H1 (cell line): ENCODE results near the gene PDP2. TPM values are rescaled to one million over a fixed set of nuclear protein-coding genes. Genes with fewer than 3 reads are reported as not detected.

Source experiments
- CTCF ChIA-PET: fragments of 300-600 bp; sonication (Branson Sonifier 250); formaldehyde crosslinking; loops from one replicate; lab custom pipeline; 2021; ENCODE audit not compliant: partially characterized antibody; lab: Charles Lee
- POLR2A ChIA-PET: fragments of 300-600 bp; sonication (Branson Sonifier 250); formaldehyde crosslinking; loops from one replicate; lab custom pipeline; 2021; ENCODE audit warnings: inconsistent platforms; ENCODE audit not compliant: partially characterized antibody; lab: Charles Lee
- DNase-seq, 2 experiments: peaks; one replicate each; pipeline versions ENCODE4 v3.0.0 to v3.0.0-alpha.2; 2010 to 2022; ENCODE audit warnings: low spot score in 2 of 2, low read depth in 1 of 2, mixed read lengths in 1 of 2
- FAIRE-seq: peaks from 2 replicates; lab custom pipeline; 2011; peaks lifted over from hg19 to GRCh38; lab: Jason Lieb, UNC
- H2AFZ ChIP-seq: 2 replicates; pipeline ENCODE4 v1.8.1; 2012; ENCODE audit warnings: low read length, inconsistent platforms
- H2AK5ac ChIP-seq: 2 replicates; pipeline ENCODE4 v1.6.1; 2013; ENCODE audit warnings: low read depth, low read length
- H2BK120ac ChIP-seq: replicated peaks from 2 replicates; pipeline ENCODE3; 2013; ENCODE audit warnings: low read depth, low read length, inconsistent platforms
- H2BK12ac ChIP-seq: 2 replicates; pipeline ENCODE4 v1.6.1; 2013; ENCODE audit warnings: low read depth, low read length
- H2BK15ac ChIP-seq: 2 replicates; pipeline ENCODE4 v1.6.1; 2013; ENCODE audit warnings: low read length
- H2BK20ac ChIP-seq: 2 replicates; pipeline ENCODE4 v1.6.1; 2013; ENCODE audit warnings: low read length
- H2BK5ac ChIP-seq: 2 replicates; pipeline ENCODE4 v1.6.1; 2013; ENCODE audit warnings: low read depth, low read length
- H3K14ac ChIP-seq: 2 replicates; pipeline ENCODE4 v1.6.1; 2013; ENCODE audit warnings: inconsistent platforms; ENCODE audit not compliant: insufficient read length
- H3K18ac ChIP-seq: 2 replicates; pipeline ENCODE4 v1.6.1; 2013; ENCODE audit warnings: low read length; ENCODE audit errors: extremely low read depth
- H3K23ac ChIP-seq: 2 replicates; pipeline ENCODE4 v1.6.1; 2013; ENCODE audit warnings: inconsistent platforms; ENCODE audit not compliant: insufficient read length
- H3K23me2 ChIP-seq: 2 replicates; pipeline ENCODE4 v1.6.1; 2013; ENCODE audit warnings: low read depth, low read length
- H3K27ac ChIP-seq: 2 replicates; pipeline ENCODE4 v1.6.1; 2011; ENCODE audit warnings: low read depth, low read length, inconsistent platforms
- H3K27me3 ChIP-seq, 4 experiments: replicated peaks in 1 of 4; 1 replicate in 1 of 4; 2 replicates in 3 of 4; pipeline versions ENCODE4 v1.6.1 to v1.8.1; 2011 to 2013; ENCODE audit warnings: low read length in 3 of 4, mild to moderate bottlenecking in 3 of 4, inconsistent platforms in 2 of 4, mixed read lengths in 2 of 4, moderate library complexity in 1 of 4; ENCODE audit not compliant: control insufficient read depth in 3 of 4, insufficient read depth in 3 of 4; ENCODE audit errors: extremely low read depth in 1 of 4
- H3K36me3 ChIP-seq, 4 experiments: 2 replicates each; pipeline versions ENCODE4 v1.6.1 to v1.8.1; 2011 to 2013; ENCODE audit warnings: mild to moderate bottlenecking in 4 of 4, low read length in 3 of 4, moderate library complexity in 2 of 4, control low read depth in 1 of 4, inconsistent platforms in 1 of 4; ENCODE audit not compliant: insufficient read depth in 4 of 4, control insufficient read depth in 2 of 4
- H3K4ac ChIP-seq: replicated peaks from 2 replicates; pipeline ENCODE3; 2013; ENCODE audit warnings: low read length, low read depth, mixed read lengths, inconsistent platforms; ENCODE audit not compliant: insufficient read length
- H3K4me1 ChIP-seq, 4 experiments: replicated peaks in 1 of 4; 1 replicate in 1 of 4; 2 replicates in 3 of 4; pipeline versions ENCODE4 v1.6.1 to v1.8.1; 2011 to 2013; ENCODE audit warnings: low read length in 3 of 4, inconsistent platforms in 2 of 4, mixed read lengths in 1 of 4; ENCODE audit not compliant: insufficient read depth in 4 of 4, control insufficient read depth in 3 of 4
- H3K4me2 ChIP-seq, 2 experiments: 2 replicates each; pipeline versions ENCODE4 v1.6.1 to v1.8.1; 2011 to 2013; ENCODE audit warnings: low read depth in 2 of 2, low read length in 2 of 2, control low read depth in 1 of 2, inconsistent platforms in 1 of 2, mild to moderate bottlenecking in 1 of 2; ENCODE audit not compliant: insufficient read depth in 1 of 2
- H3K4me3 ChIP-seq, 4 experiments: fragments of 200-600, 300-600 bp in 1 of 4; sonication (generic), shearing (Covaris generic), sonication (Bioruptor Twin) in 1 of 4; 2 replicates each; pipeline versions ENCODE4 v1.5.1 to v1.8.1; 2011 to 2016; ENCODE audit warnings: low read length in 4 of 4, low read depth in 3 of 4, control low read depth in 2 of 4, inconsistent platforms in 2 of 4, mild to moderate bottlenecking in 2 of 4, mixed read lengths in 1 of 4, moderate library complexity in 1 of 4; ENCODE audit not compliant: insufficient read depth in 2 of 4; ENCODE audit errors: extremely low read depth in 1 of 4
- H3K56ac ChIP-seq: replicated peaks from 2 replicates; pipeline ENCODE3; 2013; ENCODE audit warnings: low read depth, mild to moderate bottlenecking, mixed read lengths, low read length, inconsistent platforms; ENCODE audit not compliant: insufficient read length
- H3K79me1 ChIP-seq: 2 replicates; pipeline ENCODE4 v1.6.1; 2013; ENCODE audit warnings: low read depth, low read length, control low read depth
- H3K79me2 ChIP-seq, 2 experiments: 2 replicates each; pipeline versions ENCODE4 v1.6.1 to v1.8.1; 2012 to 2013; ENCODE audit warnings: low read length in 2 of 2, mild to moderate bottlenecking in 2 of 2, inconsistent platforms in 1 of 2; ENCODE audit not compliant: insufficient read depth in 2 of 2, control insufficient read depth in 1 of 2
- H3K9ac ChIP-seq, 4 experiments: replicated peaks in 1 of 4; 1 replicate in 1 of 4; 2 replicates in 3 of 4; pipeline versions ENCODE4 v1.6.1 to v1.8.1; 2011 to 2013; ENCODE audit warnings: low read depth in 3 of 4, low read length in 3 of 4, control low read depth in 2 of 4, mild to moderate bottlenecking in 2 of 4, moderate library complexity in 2 of 4, inconsistent platforms in 1 of 4; ENCODE audit errors: extremely low read depth in 1 of 4
- H3K9me3 ChIP-seq, 2 experiments: 2 replicates each; pipeline versions ENCODE4 v1.6.1 to v1.8.1; 2012 to 2013; ENCODE audit warnings: mild to moderate bottlenecking in 2 of 2, moderate library complexity in 2 of 2, control low read depth in 1 of 2, inconsistent platforms in 1 of 2, low read depth in 1 of 2, low read length in 1 of 2, mixed read lengths in 1 of 2; ENCODE audit not compliant: insufficient read depth in 2 of 2
- H4K20me1 ChIP-seq, 2 experiments: replicated peaks in 1 of 2; 2 replicates each; pipeline versions ENCODE3 to v1.8.1; 2011 to 2013; ENCODE audit warnings: inconsistent platforms in 2 of 2, low read length in 2 of 2, mild to moderate bottlenecking in 1 of 2; ENCODE audit not compliant: insufficient read depth in 2 of 2, control insufficient read depth in 1 of 2
- H4K5ac ChIP-seq: 2 replicates; pipeline ENCODE4 v1.6.1; 2013; ENCODE audit warnings: low read length, low read depth, mixed read lengths, inconsistent platforms; ENCODE audit not compliant: insufficient read length
- H4K8ac ChIP-seq: 2 replicates; pipeline ENCODE4 v1.8.0; 2013; ENCODE audit warnings: mild to moderate bottlenecking, moderate library complexity, low read length, inconsistent platforms; ENCODE audit not compliant: insufficient read depth; ENCODE audit errors: extremely low read depth
- H4K91ac ChIP-seq: replicated peaks from 2 replicates; pipeline ENCODE3; 2013; ENCODE audit warnings: low read length, mixed read lengths, inconsistent platforms; ENCODE audit not compliant: insufficient read length
- CHD1 ChIP-seq: IDR thresholded peaks from 2 replicates; pipeline ENCODE4 v1.6.1; 2012; ENCODE audit warnings: low read depth, low read length, improper control_type of control experiment
- FOSL1 ChIP-seq: IDR thresholded peaks from 2 replicates; pipeline ENCODE4 v1.6.1; 2011; ENCODE audit warnings: mild to moderate bottlenecking, low read depth, low read length, moderate library complexity; ENCODE audit not compliant: insufficient read depth
- KDM5A ChIP-seq: fragments of 200-600 bp; IDR thresholded peaks from 2 replicates; pipeline ENCODE4 v1.7.1; 2012; ENCODE audit warnings: mild to moderate bottlenecking, low read length, inconsistent platforms, mixed read lengths
- POLR2A ChIP-seq, 2 experiments: IDR thresholded peaks; 1 replicate in 1 of 2; 2 replicates in 1 of 2; pipeline ENCODE4 v1.6.1; 2011; ENCODE audit warnings: low read depth in 2 of 2, low read length in 2 of 2, mild to moderate bottlenecking in 2 of 2; ENCODE audit errors: control extremely low read depth in 1 of 2
- SUZ12 ChIP-seq: fragments of 200-600 bp; sonication (generic); IDR thresholded peaks from 2 replicates; pipeline ENCODE4 v1.6.1; 2012; ENCODE audit warnings: mild to moderate bottlenecking, inconsistent platforms, low read length, moderate library complexity, mixed read lengths
- WGBS, 2 experiments: shearing (Covaris generic) in 1 of 2; methylation state at CpG; one replicate each; pipeline versions ENCODE4 v1.1.6 to v1.1.7; 2013 to 2015; ENCODE audit warnings: low lambda C conversion rate in 2 of 2, mixed read lengths in 2 of 2, inconsistent platforms in 1 of 2, low coverage in 1 of 2, missing lambda C conversion rate in 1 of 2; ENCODE audit not compliant: insufficient replicate concordance in 2 of 2, insufficient coverage in 1 of 2, insufficient read length in 1 of 2; ENCODE audit errors: extremely low coverage in 1 of 2, missing lambda C conversion rate in 1 of 2; 5-methylcytosine and 5-hydroxymethylcytosine counted together
- polyA plus RNA-seq, 7 experiments: library from polyadenylated mRNA; depleted of rRNA in 3 of 7; stranded (reverse) in 5 of 7; unstranded in 2 of 7; fragments of >200 nt in 5 of 7; fragments of 200-250 nt in 2 of 7; gene quantifications; 1 replicate in 5 of 7; 2 replicates in 1 of 7; 4 replicates in 1 of 7; pipeline versions ENCODE4 v1.2.1 to v1.2.3, GENCODE V29; 2011 to 2013; ENCODE audit warnings: missing spikeins in 2 of 7, mixed read lengths in 2 of 7
- total RNA-seq: library from RNA; stranded (reverse); fragmentation: NEBNext Ultra II Directional; extraction: Animal tissue kit (Norgen Biotek cat#: 25700); gene quantifications from 2 replicates; pipeline ENCODE4 v1.2.1, GENCODE V29; 2021
- TF ChIP-seq, protein P1 (sequence below): IDR thresholded peaks from 2 replicates; pipeline ENCODE4 v1.6.1; 2012; ENCODE audit warnings: low read length, inconsistent platforms

Gene PDP2
- total and polyA plus RNA-seq, 2 of the 8 experiments (the other 6 are each of a cell fraction or from before 2014, with no cell fraction given) = 11.7 to 36.5 TPM

DNA sequence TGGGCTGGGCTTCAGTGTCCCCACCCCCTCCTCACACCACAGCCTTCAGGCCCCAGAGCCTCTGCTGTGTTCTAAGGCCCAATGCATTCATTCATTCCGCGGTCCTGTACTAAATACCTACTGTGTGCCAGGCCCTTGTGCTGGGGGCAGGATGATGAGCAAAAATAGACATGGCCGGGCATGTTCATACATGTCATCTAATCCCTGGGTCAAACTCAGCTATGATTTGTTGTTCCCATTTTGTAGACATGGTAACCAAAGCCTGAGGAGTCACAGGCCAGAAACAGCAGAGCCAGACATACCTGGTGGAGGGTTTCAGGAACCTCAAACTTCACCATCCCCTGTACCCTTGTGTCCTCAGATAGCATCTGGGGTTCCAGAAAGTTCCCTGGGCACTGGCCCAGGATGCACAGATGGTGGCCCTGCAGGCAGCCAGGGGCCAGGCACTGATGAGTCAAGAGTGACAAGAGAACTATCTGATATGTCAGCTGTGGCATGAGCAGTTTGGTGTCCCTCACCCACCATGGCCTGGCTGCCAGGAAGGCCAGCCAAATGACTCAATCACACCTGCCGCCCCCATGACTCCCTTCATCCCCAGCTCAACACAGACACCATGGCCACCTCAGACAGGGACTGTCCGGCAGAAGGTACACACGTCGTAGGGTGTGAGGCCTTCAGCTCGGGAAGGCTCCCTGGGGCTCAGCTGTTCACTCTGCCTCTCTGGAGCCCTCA is 47.8 kb downstream of the PDP2 start:
- POLR2A ChIA-PET = interaction anchor here (1.0 to 1.4 kb wide), 3 partner anchors 16 to 34 kb away, joined by 3 to 7 read pairs (median 6); no protein-coding TSS in a partner anchor
- Histone ChIP-seq H2BK120ac (no peak overlapping the region), H4K20me1 (no peaks in the 10 kb centered on the region), H3K9me3 (no peaks in the 10 kb centered on the region), H4K8ac (peak overlapping the region; percentile 18; the same call in 1 of the 2 replicates), H3K36me3 (peaks cover 0 to 3% (median under 1%) of the 10 kb centered on the region in 4 experiments; a peak in 3 of 8 replicates), H3K27ac (no peak overlapping the region), H2BK12ac (no peak overlapping the region), H3K56ac (no peak overlapping the region), H2AK5ac (peak overlapping the region; percentile 45; the same call in 1 of the 2 replicates), H3K27me3 (peaks cover 14 to 41% (median 35%) of the 10 kb centered on the region in 4 experiments; a peak in 6 of 7 replicates), H4K5ac (no peak overlapping the region), H3K23ac (no peak overlapping the region), H2AFZ (no peak overlapping the region), H3K4me3 (no peak overlapping the region), H3K4me1 (peaks cover 0 to 8% (median under 1%) of the 10 kb centered on the region in 4 experiments; a peak in 3 of 7 replicates), H3K14ac (no peak overlapping the region), H2BK15ac (peak overlapping the region; percentile 63; the same call in 1 of the 2 replicates), H3K23me2 (peaks cover 4% of the 10 kb centered on the region; the same call in 1 of the 2 replicates), H3K9ac (no peak overlapping the region), H3K79me2 (no peaks in the 10 kb centered on the region), H3K79me1 (peaks cover 2% of the 10 kb centered on the region; the same call in 1 of the 2 replicates), H4K91ac (peak overlapping the region; percentile 52), H2BK20ac (0 out of 2 replicates have a peak overlapping the region, but pooled peaks have one; percentile 57), H2BK5ac (peak overlapping the region; percentile 73; the same call in 1 of the 2 replicates), H3K4me2 (no peak overlapping the region), H3K4ac (peak overlapping the region; percentile 65), H3K18ac (no peak overlapping the region)
- CTCF ChIA-PET = interaction anchor here (0.5 to 27.5 kb wide), 18 partner anchors 10 to 357 kb away, joined by 3 to 1009 read pairs (median 4); partner anchors contain the start of genes CDH16, CES3, NAE1 and PDP2
- WGBS, 2 experiments = 96% methylated on average over 8 of the region's 8 CpGs; no CpG with 5 or more reads in 1 of the 2 experiments
- no peak for DNase-seq
- no peak for FAIRE-seq
- TF ChIP-seq CHD1 (no peak), FOSL1 (no peak), KDM5A (no peak), POLR2A (IDR thresholded peaks at IDR 0.05; ENCODE audit: control extremely low read depth in 1 of 2, low read depth in 2 of 2, low read length in 2 of 2) (no peak), SUZ12 (no peak)
- TF ChIP-seq, protein P1, sequence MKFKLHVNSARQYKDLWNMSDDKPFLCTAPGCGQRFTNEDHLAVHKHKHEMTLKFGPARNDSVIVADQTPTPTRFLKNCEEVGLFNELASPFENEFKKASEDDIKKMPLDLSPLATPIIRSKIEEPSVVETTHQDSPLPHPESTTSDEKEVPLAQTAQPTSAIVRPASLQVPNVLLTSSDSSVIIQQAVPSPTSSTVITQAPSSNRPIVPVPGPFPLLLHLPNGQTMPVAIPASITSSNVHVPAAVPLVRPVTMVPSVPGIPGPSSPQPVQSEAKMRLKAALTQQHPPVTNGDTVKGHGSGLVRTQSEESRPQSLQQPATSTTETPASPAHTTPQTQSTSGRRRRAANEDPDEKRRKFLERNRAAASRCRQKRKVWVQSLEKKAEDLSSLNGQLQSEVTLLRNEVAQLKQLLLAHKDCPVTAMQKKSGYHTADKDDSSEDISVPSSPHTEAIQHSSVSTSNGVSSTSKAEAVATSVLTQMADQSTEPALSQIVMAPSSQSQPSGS = no peak
